CD1c-positive myeloid dendritic cell (primary cell): Measurements from ENCODE around the gene EMC8.
"Not testable (repeated sequence)": the region's sequence is repeated elsewhere in the genome, so short reads cannot be mapped to it uniquely, and the experiment has no call there.

Experiments used
- DNase-seq: peaks from one replicate; pipeline ENCODE4 v3.0.0-alpha.2; 2016; ENCODE audit errors: extremely low spot score

EMC8 gene

DNA sequence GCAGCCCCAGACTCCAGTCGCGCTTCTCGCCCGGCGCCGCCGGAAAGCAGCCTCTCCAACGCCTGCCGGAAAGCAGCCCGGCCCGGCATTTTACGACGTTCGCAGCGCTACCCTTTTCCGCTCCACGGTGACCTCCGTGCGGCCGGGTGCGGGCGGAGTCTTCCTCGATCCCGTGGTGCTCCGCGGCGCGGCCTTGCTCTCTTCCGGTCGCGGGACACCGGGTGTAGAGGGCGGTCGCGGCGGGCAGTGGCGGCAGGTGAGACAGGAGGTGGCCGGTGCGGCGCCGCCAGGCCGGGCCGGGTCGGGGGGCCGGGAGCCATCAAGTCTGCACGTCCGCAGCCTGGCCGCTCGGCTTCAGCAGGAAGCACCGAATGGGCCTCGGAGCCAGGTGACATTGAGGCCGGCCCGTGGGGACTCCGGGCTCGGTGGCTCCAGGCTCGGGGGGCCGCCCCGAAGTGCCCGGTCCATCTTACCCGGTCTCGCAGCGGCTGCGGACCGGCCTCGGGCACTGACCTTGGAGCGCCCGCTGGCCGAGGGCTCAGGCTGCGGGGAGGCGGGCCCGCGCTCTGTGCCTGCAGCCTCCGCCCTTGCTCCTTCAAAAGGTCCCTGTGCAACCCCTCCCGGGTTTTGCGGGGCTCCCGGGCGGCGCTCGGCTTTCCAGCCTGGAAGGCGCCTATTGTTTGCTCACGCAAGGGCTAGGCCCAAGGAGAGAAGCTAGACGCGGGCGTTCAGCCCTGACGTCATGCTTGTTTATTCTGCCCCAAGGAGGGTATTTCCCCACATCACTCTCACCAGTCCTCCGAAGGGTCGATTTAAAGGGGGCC is at the start of gene EMC8, which contains the start of gene COX4I1:
TSS of gene EMC8 (minus strand) at position 48 of the 824 bp plus-strand sequence. CDS start 249 bp downstream, outside the sequence.
TSS of gene COX4I1 (plus strand) at position 199 of the 824 bp plus-strand sequence. CDS start 1,511 bp downstream, outside the sequence.
- DNase-seq: peak; percentile 97

DNA sequence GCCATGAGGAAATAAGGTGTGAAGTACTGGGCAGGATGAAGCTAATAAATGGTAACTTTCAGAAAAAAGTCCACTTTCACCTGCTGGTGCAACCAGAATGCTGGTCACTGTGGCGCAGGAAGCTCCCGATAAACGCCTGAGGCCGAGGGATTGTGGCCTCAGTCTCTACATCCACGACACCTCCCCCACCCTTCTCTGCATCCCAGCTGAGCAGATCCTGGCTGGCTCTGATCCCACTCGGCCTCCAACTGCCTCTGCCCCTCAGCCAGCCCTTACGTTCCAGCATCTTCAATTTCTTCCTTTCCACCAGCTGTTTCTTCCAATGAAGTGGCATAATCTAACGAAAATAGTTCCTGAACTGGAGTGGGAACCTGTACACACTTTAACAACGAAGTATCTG is 49.6 kb upstream of the EMC8 start:
- no peak for DNase-seq

DNA sequence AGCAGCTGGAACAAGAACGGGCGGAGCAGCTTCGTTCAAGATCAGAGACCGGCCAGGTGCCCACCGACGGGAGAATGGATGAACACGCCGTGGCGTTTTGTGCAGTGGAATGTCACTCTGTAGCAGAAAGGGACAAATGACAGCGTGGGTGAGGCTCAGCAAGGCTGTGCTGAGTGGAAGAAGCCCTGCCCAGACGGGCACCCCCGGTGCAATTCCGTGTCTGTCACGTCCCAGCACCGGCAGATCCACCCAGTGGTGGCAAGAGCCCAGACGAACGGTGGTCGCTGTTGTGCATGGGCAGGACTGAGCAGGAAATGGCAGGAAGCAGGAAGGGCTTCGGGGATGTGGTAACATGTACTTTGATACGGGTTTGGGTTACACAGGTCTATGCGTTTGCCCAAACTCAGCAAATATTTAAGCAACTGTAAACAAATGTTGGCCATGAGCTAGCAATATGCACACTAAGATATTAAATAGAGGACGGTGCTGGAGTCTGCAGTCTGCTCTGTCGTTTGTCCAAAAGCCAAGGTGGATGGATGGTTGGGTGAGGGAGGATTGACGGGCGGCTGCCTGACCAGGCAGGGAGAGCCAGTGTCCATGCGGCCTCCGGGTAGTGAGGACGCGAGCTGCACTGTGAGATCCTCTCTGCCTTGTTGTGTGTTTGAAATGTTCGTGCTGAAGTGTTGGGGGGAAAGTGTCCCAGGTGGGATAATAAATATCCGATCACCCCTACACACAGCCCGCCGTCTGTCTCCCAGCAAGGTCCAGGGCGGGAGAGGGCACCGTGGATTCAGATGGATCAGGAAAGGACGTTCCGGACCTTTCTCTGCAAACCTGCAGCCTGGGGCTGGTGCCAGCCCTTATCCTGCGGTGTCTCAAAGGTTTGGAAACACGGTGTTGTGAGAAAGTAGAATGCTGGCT is 48.6 kb upstream of the EMC8 start:
- DNase-seq: no peak

GRCh38 chr16:85847036-85847435 is 47.7 kb upstream of the EMC8 start:
- DNase-seq: no peak

DNA sequence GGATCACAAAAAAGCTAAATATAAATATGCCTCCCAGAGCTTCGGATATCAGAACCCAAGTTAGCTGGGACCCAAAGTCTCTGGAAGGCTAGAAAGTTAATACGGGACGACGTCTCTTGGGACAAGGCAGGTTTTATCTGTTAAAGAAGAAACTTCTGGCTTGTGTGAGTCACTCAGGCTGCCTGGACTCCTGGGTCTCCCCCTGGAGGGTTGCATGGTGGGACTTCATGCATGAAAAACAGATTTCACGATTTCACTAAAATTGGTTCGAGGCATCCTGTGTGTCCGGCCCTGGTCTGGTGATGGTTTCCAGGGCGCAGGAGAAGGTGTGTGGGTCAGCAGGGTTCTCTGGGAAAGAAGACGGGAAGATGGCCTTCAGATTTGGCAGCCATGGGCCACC is 47.1 kb upstream of the EMC8 start:
- DNase-seq: no peak

DNA sequence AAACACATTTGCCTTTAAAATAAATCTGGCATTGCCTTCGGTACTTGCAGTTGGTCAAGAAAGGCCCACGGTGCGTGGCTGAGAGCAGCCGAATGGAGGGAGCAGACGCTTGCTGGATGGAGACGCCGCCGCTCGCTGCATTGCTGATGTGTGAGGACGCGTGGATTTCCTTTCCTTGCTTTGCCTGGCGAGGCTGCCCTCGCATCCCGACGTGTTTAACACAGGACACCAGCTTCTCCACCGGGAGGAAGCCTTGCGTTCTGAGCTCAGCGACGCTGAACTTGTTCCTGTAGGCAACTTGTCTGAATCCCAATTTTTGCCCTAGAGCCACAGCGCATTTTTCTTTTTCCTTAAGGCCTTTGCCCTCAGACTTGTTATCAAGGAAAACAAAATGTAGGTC is 45.9 kb upstream of the EMC8 start:
- DNase-seq: no peak

- peak; percentile 39 for DNase-seq
Observed at GRCh38 chr16:85844786-85845185, 45.4 kb upstream of the EMC8 start.

GRCh38 chr16:85844169-85844481 is 44.8 kb upstream of the EMC8 start:
- no peak for DNase-seq

DNA sequence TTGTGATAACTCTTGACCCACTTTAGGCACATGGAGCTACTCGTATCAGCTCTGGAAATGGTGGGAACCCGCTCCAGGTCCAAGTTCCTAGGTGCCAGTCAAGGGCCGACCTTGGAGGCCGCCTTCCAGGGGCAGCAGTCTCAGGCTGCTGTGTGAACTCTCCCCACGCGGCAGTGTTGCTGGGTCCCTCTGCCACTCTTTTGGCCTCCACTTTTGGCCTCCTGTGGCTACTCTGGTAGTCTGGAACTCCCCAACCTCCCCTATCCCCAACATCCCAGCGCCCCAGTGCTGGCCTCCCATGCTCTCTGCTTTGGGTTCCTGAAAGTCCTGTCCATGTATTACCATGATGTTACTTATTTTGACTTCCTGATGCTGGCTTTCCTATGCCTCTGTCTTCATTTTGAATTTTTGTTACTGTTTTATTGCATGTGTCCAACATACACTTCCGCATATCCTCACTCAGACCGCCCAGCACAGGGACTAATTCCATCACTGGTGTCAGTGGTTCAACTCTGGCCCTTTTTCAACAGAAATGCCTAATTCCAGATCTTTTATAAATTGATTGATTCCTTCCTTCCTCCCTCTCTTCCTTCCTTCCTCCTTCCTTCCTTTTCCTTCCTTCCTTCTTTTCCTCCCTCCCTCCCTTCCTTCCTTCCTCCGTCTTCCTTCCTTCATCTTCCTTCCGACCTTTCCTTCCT is 44.3 kb upstream of the EMC8 start:
- DNase-seq: no peak

- DNase-seq: no peak
Observed at GRCh38 chr16:85842848-85843247, 43.5 kb upstream of the EMC8 start.

DNA sequence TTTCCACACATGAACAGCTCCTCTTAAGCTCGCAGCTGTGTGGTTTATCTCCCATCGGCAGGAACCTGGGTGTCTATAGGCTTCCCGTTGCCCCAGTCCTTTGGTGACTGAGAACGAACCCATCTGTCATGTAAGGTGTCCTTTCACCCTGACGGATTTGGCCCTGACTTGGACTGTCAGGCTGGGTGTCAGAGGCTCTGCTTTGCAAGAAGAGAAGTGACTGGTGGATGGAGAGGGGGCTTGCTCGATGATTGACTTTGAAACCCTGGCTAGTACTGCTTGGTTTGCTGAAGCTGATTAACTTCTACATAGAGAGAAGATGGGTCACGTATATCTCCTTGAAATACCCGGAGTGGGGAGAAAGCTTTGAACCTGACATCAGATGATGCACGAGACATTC is 43.1 kb upstream of the EMC8 start:
- DNase-seq: no peak

DNA sequence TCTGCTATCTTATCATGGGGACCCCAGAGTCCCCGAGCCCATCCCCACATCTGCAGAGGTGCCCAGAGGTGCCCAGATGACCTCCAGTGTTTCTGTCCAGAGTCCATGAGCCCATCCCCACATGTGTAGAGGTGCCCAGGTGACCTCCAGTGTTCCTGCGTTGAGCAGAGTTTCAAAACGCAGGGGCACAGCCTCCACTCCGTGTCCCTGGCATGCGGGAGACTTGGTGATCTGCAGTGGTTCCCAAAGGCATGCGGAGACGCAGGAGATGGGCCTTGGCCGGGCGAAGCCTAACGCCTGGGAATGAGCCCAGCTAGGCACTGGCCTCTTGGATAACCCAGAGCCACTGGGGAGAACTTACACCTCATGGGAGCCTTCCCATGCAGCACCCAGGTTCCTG is 41.5 kb upstream of the EMC8 start:
- no peak for DNase-seq

DNA sequence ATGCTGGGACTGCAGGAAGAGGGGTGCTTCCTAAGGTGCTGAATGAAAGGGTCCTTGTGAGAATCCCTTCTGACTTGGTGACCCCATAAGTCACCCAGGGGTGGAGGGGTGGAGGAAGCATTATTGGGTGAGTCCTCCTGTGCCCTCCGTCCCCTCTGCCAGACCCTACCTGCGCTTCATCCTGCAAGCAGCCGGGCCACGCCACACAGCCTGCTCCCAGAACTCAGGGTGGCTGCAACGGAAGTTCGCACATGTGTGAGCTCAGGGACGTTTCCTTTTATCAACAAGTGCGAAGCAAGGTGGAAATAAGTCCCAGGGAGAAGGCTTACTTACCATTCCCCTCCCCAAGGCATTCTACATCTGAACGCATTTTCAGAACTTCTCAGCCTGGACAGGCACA is 41.1 kb upstream of the EMC8 start:
- DNase-seq: no peak

DNA sequence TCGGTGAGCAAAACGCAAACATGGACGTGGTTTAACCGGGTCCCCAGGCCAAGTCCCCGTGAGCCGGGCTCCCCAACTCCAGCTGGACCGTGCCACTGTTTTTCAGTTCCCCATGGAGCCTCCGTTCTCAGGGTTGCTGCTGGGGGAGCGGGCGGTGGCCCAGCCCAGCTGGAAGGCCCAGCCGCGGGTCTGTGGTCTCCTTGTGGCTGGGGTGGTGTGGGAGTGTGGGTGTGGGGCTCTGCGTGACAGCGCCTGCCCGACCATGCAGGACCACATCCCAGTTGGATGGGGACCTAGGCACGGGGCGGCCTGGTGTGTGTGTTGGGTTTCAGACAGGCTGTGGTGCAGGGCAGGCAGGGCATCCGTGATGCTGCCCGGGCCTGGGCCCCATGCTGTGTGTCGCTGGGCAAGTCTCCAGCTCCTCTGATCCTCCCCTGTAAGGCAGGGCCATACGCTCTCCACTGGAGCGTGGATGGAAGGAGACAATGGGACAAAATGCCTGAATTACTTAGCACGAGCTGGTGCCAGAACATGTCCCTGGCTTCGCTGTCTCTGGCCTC is 40.4 kb upstream of the EMC8 start:
- peak; percentile 76 for DNase-seq

GRCh38 chr16:85838876-85839585 is 39.7 kb upstream of the EMC8 start:
- DNase-seq: no peak

DNA sequence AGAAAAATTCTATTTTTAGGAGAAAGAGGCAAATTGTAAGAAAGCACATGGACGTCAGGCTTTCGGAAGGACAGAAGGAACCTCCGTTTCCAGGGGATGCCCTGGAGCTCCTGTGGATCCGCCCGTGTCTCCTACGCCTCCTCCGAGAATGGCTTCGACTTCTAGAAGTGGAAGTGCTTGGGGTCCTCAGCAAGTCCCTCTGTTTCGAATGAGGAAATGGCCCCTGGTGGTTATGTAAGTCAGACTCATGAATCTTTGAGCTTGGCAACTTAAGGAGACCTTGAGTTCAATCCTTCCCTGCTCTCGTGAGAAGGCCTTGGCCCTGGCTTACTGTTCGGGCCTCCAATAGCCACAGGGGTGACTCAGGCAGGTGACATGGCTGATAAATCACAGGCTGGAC is 39.0 kb upstream of the EMC8 start:
- DNase-seq: peak; percentile 93

DNA sequence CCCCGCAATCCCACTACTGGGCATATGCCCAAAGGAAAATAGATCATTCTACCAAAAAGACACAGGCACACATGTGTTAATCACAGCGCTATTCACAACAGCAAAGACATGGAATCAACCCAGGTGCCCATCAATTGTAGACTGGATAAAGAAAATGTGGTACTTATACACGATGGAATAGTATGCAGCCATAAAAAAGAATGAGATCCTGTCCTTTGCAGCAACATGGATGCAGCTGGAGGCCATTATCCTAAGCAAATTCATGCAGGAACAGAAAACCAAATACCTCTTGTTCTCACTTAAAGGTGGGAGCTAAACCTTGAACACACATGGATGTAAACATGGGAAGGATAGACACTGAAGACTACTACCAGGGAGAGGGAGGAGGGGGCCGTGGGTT is 38.3 kb upstream of the EMC8 start:
- not testable (repeated sequence) for DNase-seq

DNA sequence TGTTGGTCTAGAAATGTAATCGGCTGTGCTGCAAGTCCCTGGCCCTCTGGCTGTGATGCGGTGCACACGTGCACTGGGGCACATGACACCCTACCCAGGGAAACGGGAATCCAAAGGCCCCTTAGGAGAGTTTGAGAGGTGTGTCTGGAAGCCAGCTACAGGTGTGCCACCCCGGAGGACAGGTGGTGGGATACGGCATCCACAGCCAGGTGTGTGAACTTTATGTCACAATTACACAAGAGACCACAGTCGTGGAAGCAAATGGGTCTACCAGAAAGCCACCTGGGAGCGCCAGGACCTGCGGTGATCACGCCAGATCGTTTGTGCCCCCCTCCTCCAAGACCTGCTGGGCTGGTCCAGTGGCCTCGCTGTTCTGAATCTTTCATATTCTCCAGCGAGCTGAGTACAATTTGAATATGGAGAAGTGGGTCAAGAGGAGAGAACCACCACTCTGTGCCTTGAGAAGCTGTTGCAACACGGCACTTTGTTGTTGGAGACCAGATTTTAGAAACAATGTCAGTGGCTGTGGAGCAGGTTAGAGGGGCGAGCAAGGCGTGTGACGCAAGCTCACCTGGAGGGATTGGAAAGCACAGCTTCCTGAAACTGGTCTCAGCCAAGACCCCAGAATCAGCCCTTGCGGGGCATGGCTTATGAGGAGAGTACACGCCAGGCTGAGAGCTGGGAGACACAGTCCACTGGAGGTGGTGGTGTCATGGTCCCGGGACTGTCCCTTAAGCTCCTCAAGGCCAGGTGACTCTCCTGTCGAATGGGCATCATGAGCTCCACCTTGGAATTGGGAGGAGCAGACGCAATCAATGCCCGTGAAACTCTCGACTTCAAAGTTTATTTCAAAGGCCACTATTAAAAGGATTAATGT is 37.6 kb upstream of the EMC8 start:
- peak; percentile 46 for DNase-seq

GRCh38 chr16:85835956-85836705 is 36.8 kb upstream of the EMC8 start:
- DNase-seq: no peak
